ENCODE results near the gene GNG13. TPM values are rescaled to one million over a fixed set of nuclear protein-coding genes. Genes with fewer than 3 reads are reported as not detected.
"Not testable (repeated sequence)": the region's sequence is repeated elsewhere in the genome, so short reads cannot be mapped to it uniquely, and the experiment has no call there.

GNG13 gene
- total RNA-seq, 4 donors from 2014 or later: not detected

GRCh38 chr16:778909-779527 lies 21.5 kb downstream of the GNG13 start:
- H3K4me3 ChIP-seq: no peak overlapping the region
- 82% methylated on average over 5 of the region's 6 CpGs for WGBS
- H3K27ac ChIP-seq: no peak overlapping the region
- H3K9me3 ChIP-seq: no peaks in the 10 kb centered on the region
- H3K4me1 ChIP-seq: peaks cover 21% of the 10 kb centered on the region
- H3K36me3 ChIP-seq: no peaks in the 10 kb centered on the region
- no peak for DNase-seq (ENCODE audit: low spot score in 2 of 2)
- H3K27me3 ChIP-seq: peaks cover 77% of the 10 kb centered on the region
- TF ChIP-seq EP300 (IDR thresholded peaks at IDR 0.05) (no peak), POLR2AphosphoS5 (IDR thresholded peaks at IDR 0.05) (no peak), POLR2A (IDR thresholded peaks at IDR 0.05) (no peak), CTCF (IDR thresholded peaks at IDR 0.05) (no peak)

- H3K4me1 ChIP-seq: peaks cover 15% of the 10 kb centered on the region
- DNase-seq (ENCODE audit: low spot score in 2 of 2): no peak
- no peaks in the 10 kb centered on the region for H3K9me3 ChIP-seq
- no peaks in the 10 kb centered on the region for H3K36me3 ChIP-seq
- TF ChIP-seq POLR2AphosphoS5 (IDR thresholded peaks at IDR 0.05) (no peak), POLR2A (IDR thresholded peaks at IDR 0.05) (no peak), CTCF (IDR thresholded peaks at IDR 0.05) (no peak), EP300 (IDR thresholded peaks at IDR 0.05) (no peak)
- H3K4me3 ChIP-seq: no peak overlapping the region
- 76% methylated on average over 11 of the region's 11 CpGs for WGBS
- peaks cover 77% of the 10 kb centered on the region for H3K27me3 ChIP-seq
- H3K27ac ChIP-seq: no peak overlapping the region
Measured at GRCh38 chr16:778447-778846, 22.1 kb downstream of the GNG13 start.

- DNase-seq (ENCODE audit: low spot score in 2 of 2): no peak
- H3K27me3 ChIP-seq: peaks cover 76% of the 10 kb centered on the region
- TF ChIP-seq EP300 (IDR thresholded peaks at IDR 0.05) (no peak), POLR2A (IDR thresholded peaks at IDR 0.05) (no peak), CTCF (IDR thresholded peaks at IDR 0.05) (no peak), POLR2AphosphoS5 (IDR thresholded peaks at IDR 0.05) (no peak)
Measured at GRCh38 chr16:777826-778225, 22.7 kb downstream of the GNG13 start.

GRCh38 chr16:776824-777223 lies 23.7 kb downstream of the GNG13 start:
- no peak for DNase-seq (ENCODE audit: low spot score in 2 of 2)
- H3K4me1 ChIP-seq: no peaks in the 10 kb centered on the region
- TF ChIP-seq EP300 (IDR thresholded peaks at IDR 0.05) (no peak), POLR2AphosphoS5 (IDR thresholded peaks at IDR 0.05) (no peak), POLR2A (IDR thresholded peaks at IDR 0.05) (no peak), CTCF (IDR thresholded peaks at IDR 0.05) (no peak)
- H3K27me3 ChIP-seq: peaks cover 66% of the 10 kb centered on the region
- WGBS: 86% methylated on average over 9 of the region's 9 CpGs
- no peaks in the 10 kb centered on the region for H3K36me3 ChIP-seq
- H3K9me3 ChIP-seq: no peaks in the 10 kb centered on the region
- H3K4me3 ChIP-seq: no peak overlapping the region
- H3K27ac ChIP-seq: no peak overlapping the region

More at GRCh38 chr16:777826-778225, 22.7 kb downstream of the GNG13 start:
- WGBS: 36% methylated on average over 16 of the region's 16 CpGs
- Histone ChIP-seq H3K9me3 (no peaks in the 10 kb centered on the region), H3K36me3 (no peaks in the 10 kb centered on the region), H3K4me1 (peaks cover 9% of the 10 kb centered on the region), H3K27ac (no peak overlapping the region), H3K4me3 (no peak overlapping the region)

GRCh38 chr16:776298-776697 lies 24.2 kb downstream of the GNG13 start:
- not testable (repeated sequence) for H3K4me1 ChIP-seq; DNase-seq (ENCODE audit: low spot score in 2 of 2); H3K9me3 ChIP-seq; H3K36me3 ChIP-seq; H3K27ac ChIP-seq; H3K4me3 ChIP-seq
- peaks cover 60% of the 10 kb centered on the region for H3K27me3 ChIP-seq
- WGBS: 84% methylated on average over 10 of the region's 10 CpGs

Data from suprapubic skin (tissue), 4 donors.